Measurements from ENCODE around the gene TAF3.
"Not testable (repeated sequence)": the region's sequence is repeated elsewhere in the genome, so short reads cannot be mapped to it uniquely, and the experiment has no call there.

The TAF3 gene

DNA sequence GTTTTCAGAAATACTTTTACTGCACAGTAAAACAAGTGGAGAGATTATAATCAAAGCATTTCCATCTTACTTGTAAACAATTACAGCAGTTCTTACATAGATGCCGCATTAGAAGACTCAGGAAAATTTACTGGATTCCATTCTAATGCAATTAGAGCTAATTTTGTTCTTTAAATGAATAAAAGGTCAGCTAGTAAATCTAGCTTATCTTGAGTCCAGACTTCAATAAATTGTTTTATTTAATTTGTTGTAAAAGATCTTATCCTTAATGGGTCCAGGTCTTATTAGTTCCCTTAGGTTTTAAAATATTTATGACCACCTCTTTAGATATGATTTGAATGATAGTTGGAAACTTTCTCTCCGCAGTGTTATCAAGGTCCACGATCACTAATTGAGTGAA is 166.0 kb downstream of the TAF3 start:
- DNase-seq = no peak

DNA sequence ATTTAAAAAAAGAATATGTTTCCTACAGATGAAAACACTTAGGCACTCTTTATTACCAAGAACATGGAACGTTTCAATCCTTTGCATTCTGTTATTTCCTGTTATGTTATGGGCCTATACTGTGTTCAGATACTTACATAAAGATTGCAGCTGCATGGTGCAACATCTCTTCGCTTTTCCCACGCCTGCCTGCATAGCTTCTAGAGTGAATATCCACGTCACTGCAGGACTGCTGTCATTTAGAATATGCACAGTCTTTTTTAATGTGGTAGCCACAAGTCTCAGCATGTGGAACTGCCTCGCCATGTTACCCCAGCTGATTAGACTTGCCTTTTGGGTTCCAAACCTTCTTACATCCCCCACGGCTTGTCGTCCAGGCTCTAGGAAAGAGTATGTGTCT is 166.6 kb downstream of the TAF3 start:
- no peak for DNase-seq

DNA sequence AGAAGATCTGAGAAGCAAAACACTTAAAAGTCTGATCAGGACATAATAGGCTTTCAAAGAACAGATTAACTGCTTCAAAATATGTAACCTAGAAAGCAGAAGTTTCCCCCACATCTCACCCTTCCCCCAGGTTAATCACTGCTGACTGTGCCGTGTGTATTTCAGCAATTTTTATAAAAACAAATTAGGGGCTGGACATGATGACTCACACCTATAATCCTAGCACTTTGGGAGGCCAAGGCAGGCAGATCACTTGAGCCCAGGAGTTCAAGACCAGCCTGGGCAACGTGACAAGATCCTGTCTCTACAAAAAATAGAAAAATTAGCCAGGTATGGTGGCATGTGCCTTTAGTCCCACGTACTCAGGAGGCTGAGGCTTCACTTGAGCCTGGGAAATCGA is 168.5 kb downstream of the TAF3 start:
- DNase-seq = no peak

DNA sequence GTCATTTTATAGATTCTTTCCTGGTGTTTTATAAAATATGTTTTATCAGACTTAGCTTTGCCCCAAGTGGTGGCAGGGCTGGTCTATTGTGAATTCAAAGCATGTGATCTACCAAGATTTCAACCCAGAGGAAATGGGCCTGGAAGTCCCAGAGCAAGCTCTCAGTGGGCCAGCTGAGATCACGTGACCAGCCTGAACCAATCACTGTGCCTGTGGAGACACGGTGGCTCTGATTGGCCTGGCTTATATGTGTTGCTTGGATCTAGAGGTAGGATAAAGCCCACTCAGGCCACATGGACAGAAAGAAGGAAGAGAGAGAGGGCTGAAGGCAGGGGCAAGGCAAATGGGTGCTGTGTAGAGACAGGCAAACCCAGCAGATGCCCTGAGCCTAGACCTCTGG is 170.7 kb downstream of the TAF3 start:
- no peak for DNase-seq

DNA sequence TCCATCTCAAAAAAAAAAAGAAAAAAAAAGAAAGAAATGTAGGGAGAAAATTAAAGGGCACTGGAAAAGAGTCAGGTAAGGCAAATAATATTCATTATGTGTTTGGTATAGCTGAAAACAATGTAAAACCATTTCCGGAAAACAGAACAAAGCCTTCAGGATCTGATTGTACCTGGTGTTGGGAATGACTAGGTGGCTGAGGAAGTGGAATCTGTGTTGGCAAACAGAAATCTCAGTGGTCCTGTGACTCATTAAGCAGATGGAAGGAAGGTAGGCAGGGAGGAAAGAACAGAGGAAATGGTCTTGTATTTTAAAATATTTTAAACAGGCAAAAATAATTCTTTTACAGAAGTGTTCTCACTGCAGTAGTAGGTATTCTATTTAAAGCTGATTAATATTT is 180.5 kb downstream of the TAF3 start:
- no peak for DNase-seq

DNA sequence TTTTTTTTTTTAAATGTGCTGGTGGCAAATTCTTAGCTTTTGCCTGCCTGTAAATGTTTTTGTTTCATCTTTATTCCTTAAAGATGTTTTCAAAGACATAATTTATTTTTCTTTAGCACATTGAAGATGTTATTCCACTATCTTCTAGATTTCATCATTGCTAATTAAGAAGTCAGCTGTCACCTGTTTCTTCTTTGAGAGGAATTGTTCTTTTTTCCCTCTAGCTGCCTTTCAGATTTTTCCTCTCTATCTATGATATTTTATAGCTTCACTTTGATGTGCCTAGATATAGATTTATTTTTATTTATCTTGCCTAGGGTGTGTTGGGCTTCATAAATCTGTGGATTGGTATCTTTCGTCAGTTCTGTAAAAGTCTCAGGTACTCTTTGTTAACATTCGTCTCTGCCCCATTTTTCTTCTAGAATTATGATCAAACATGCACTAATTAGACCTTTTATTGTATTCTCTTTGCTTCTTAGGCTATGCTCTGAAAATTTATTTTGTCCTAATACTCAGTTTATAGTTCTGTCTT is 186.2 kb downstream of the TAF3 start:
- no peak for DNase-seq

DNA sequence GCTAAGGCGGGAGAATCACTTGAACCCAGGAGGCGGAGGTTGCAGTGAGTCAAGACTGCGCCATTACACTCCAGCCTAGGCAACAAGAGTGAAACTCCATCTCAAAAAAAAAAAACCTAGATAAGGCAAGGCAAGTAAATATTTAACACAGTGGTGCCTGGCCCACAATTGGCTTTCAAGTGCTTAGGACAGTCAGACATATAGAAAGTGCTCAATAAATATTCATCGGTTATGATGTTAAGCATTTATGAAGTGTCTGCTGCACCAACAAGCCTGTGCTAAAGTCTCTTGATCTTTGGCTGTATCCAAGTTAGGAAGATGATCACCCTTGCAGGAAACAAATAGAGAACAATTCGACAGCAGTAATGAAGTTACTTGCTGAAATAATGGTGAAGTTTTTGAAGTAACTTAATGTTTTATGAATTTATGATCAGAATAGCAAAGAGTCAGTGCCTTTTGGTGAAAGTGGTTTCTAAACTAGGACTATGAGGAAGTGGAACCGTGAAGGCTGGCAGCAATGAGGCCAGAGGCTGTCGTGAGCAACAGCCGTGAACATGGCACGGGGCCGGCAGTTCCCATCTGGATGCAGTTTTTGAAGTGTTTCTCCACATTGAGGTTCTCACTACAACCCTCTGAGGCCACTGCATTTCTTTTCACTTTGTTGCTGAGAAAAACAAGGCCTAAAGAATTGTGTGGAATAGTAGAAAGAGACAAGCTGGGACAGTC is 188.1 kb downstream of the TAF3 start:
- DNase-seq = no peak

DNA sequence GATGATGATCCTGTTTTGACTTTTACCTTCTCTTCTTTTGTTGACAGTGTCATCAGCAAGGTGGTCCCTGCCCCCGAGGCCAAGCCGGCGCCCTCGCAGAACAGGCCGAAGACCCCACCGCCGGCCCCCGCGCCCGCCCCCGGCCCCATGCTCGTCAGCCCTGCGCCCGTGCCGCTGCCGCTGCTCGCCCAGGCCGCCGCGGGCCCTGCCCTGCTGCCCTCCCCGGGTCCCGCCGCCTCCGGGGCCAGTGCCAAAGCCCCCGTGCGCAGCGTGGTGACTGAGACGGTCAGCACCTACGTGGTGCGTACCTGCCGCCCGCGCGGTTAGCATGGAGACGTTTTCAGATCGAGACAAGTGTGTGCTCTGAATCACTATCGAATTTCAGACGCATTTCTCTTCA is 190.7 kb downstream of the TAF3 start:
- no peak for DNase-seq

DNA sequence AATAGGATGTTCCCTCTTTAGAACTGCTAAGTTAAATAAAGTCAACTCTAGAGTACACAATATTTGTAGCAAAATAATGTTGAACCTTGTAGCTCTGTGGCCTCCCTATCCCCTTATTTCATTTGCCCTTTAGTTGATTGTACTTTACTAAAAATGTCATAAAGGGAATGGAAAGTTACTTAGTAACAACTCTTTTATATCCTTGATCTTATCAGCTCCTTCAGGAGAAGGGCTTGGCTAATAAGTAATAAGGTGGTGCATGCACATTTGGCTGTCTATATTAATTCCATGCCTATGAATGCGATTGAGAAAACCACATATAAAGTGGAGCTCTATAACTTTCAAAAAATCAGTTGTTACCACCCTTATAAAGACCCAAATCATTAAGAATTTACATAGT is 194.7 kb downstream of the TAF3 start:
- DNase-seq = no peak

DNA sequence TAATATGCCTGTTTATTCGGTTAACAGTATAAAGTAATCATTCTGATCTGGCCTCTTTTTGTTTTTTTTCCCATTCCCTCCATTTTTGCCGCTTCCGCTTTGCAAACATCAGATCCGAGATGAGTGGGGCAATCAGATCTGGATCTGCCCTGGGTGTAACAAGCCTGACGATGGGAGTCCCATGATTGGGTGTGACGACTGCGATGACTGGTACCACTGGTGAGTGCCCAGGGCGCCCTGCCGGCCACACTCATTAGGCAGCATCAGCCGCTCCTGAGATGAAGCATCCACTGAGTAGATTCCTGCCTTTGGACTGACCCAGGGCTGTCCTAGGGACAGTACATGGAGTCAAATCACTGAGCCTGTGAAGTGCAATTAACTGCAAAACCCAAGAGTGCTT is 195.3 kb downstream of the TAF3 start:
- DNase-seq = no peak

DNA sequence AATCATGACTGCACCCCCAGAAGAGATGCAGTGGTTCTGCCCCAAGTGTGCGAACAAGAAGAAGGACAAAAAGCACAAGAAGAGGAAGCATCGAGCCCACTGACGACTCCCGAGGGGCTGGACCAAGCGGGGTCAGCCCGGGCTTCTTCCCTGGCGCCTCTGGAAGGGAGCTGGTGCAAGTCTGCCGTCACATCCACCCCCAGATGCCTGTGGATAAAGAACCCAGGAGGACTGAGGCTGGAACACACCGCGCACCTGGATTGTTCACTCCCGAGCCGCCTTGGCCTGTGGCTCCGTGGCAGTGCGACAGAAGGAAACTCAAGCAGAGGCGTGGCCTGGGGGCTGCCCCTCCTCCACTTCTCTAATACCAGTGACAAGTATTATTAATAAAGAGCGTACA is 196.3 kb downstream of the TAF3 start:
- no peak for DNase-seq

DNA sequence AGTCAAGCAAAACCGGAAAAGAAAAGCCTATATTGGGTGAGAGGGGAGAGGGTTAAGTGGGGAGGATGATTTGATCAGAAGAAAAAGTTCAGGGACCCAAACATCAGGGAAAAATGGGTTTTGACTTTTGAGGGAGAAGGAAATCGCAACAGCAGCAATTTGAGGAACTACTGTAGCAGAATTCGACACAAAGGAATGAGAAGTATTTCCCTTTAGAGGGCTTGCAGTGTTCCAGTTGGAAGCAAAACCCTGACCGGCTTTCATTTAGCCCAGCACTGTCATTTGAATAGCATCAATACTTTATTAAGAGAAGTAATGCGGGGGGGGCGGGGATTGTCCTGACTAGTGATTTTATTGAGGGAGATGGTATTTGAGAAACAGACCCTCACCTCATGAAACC is 199.0 kb downstream of the TAF3 start:
- DNase-seq = no peak

DNA sequence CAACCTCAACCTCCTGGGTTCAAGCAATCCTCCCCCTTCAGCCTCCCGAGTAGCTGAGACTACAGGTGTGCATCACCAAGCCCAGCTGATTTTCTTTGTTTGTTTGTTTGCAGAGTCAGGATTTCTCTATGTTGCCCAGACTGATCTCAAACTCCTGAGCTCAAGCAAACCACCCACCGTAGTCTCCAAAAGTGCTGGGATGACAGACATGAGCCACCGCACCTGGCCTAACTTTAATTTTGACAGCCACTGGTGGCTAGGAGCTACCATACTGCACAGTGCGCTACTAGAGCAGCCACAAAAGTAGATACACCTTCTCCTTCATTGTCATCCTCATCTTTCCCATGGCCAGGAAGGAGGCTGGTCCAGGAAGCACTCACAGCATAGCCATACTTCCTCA is 205.0 kb downstream of the TAF3 start:
- no peak for DNase-seq

DNA sequence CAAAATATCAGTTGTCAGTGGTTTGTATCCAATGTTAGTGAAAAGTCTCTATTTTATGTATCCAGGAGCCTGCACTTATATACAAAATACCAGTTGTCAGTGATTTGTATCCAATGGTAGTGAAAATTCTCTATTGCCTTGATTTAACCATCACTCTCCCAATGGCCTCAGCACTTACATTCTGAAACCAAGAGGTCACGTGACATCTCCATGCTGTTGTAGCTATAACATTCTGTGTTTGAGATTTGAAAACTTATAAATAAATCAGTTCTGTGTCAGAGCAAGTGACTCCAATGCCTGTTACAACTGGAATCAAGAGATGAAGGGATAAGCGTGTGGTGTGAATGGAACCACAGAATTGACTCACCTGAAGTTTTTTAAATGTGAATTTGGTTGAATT is 205.5 kb downstream of the TAF3 start:
- no peak for DNase-seq

DNA sequence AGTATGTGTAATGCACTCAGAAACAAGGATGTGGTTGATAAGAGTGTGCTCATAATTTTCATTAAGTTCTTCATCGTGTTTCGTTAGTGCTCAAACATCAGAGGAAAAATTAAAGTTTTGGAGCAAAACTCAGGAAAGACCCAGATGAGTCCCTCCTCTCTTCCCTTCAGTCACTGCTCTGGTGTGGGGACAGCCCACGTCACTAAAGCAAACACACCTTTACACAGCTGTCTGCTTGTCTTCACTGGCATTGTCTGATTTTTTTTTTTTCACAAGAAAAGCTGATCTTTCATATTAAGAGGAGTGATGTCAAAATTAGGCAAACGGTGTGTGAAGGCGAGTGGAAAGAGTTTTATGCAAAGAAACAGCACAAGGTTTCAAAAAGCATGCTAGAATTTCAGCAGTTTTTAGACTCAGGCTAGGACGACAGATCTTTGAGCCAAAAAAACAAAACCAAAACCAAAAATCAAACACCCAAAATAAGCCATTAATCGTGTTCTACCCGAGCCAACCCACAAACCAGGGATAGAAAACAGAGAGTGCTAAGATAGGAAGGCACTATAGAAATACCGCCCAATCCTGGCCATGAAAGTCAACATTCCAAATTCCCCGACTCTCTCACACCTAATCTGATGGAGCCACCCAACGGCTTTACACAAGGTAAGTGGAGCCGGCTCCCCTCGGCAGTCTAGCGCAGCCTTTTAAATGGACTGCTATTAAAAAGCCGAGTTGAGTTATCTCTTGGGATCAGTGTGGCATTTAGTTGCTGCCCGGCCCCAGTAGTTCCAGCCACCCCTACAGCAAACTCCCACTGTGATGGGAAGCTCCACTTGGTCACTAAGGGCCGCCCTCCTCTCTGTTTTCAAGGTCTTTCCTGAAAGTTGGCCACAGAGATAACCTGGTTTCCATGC is 208.3 kb downstream of the TAF3 start:
- DNase-seq = no peak

DNA sequence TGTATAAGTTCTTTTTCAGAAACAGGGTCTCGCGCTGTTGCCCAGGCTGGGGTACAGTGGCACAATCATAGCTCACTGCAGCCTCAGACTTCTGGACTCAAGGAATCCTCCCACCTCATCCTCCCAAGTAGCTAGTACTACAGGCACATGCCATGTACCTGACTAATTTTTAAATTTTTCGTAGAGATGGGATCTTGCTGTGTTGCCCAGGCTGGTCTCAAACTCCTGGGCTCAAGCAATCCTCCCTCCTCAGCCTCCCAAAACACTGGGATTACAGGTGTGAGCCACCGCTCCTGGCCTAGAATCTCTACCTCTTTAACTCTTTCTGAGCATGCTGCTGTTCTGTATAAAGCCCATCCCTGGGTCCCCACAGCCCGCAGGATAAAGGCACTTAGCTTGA is 212.9 kb downstream of the TAF3 start:
- not testable (repeated sequence) for DNase-seq

DNA sequence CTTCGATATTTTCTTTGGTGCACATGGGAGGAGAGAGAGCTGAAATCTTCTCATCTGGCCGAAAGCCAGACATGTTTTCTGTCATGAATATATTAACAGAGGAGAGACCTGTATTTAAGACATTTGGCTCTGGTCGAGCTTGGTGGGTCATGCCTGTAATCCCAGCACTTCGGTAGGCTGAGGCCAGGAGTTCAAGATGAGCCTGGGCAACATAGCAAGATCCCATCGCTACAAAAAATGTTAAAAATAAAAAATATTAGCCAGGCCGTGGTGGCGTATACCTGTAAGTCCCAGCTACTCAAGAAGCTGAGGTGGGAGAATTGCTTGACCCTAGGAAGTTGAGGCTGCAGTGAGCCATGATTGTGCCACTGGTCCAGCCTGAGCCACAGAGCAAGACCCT is 214.3 kb downstream of the TAF3 start:
- no peak for DNase-seq

DNA sequence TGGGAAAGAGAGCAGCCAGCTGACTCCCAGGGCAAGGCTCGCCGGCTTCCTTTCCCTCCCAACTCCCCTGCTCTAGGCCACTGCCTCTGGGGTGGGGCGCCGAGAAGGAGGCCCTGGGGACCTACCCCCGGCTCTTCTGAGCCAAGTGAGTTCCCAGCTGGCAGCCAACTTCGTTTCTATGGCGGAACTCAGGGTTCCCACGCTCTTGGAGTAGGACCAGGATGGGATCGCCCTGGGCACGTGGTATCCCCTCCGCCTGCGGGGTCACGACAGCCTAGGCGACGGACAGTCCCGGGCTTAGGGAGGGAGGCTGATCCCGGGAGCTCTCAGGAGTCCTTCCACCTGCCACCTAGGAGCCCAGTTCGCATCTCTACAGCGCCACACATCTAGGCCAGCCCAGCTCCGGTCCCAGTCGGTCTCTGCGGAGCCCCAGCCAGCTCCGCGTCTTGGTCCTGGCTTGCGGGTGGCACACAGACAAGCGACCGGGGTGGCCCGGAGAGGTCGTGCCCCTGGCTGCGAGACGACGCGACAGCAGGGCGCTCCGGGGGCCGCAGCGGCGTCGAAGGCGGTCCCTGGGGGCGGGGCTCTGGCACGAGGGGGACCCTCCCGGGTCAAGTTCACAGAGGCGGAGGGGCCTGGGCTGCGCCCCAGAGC is 215.6 kb downstream of the TAF3 start:
- no peak for DNase-seq

DNA sequence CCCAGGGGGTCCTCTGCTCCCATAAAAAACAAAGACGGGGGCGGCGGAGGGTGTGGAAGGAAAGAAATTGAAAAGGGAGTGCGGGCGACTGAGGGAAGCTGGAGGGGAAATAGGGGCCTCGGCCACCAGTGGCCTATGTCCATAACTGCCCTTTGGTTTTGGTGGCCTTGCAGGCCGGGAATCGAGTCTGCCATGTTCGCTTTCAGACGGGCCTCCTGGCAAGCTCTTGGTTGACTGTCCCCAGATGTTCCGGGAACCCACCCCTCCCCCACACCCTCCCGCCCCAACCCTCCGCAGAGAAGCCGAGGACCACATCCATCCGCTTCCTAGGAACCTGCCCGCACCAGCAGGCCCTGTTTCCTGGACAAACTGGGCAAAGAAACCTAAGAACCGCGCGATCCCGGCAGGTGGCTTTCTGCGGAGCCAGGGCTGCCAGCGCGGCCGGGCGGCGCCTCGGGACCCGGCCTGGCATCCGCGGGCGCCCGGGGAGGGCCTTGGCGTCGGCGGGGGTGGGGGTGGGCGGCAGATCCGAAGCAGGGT is 216.2 kb downstream of the TAF3 start:
- DNase-seq = peak in 1 of 2 donors; percentile 5

DNA sequence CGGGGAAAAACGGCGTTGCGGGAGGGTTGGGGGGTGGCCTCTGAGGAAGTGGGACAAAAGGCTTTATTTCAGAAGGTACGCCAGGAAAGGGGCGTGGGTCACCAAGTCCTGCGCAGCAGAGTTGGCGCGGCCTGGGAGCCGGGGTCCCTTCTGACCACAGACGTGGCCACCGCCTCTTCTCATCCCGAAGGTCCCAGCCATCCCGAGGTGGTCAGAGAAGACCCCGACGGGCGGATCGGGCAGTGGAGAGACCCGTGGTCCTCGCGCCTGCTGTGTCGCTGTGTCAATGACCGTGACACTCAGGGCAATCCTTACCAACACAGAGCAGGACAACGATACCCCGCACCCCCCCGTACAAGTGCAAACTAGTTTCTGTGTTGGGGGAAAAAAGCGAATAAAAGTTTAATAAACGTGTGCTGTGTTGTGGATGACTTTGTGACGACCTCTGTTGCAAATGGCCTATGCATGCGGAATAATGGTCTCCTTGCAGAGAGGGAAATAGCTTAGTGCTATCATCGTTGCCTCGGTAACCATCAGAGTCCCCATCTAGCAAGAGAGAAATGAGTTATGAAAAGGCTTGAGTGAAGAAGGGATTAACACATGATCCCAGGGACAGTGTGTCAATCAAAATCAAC is 216.8 kb downstream of the TAF3 start:
- peak in 1 of 2 donors; percentile 8 for DNase-seq

DNA sequence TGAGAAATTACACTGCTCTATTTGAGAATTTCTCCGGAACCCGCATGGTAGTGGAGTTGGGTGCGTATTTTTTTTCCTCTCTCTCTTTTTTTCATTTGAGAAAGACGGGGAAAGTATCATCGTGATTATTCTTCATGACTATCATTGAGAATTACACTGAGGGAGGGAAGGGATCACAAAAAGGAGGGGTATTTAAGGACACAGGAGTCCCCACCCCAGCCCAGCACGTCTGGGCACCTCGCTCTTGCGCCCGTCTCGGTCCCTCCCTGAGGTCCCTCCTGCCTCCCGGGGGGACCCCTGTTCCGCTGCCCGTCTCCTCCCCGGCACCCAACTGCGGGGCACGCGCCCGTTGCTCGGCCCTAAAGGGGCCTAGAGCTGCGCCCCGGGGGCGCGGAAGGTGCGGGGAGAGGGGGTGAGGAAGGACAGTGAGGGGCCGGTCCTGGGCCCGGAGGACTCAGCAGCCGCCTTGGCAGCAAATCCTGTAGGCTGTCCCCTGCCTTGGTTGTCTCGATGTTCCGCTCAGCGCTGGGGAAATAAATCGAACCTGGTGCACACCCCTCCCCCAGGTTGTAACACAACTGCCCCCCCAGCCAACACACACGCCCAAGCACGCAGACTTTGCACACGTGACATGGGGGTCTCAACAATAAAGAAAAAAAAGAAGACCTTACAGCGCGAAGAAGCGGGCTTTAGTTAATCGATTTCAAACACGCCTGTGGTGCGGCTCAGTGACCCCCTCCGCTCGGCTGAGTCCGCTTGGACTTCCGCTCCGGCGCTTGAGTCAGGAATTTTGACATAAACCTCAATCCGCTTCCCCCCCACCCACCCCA is 217.6 kb downstream of the TAF3 start:
- no peak for DNase-seq
